ENCODE data around the gene FBXL5.

Gene FBXL5, protein sequence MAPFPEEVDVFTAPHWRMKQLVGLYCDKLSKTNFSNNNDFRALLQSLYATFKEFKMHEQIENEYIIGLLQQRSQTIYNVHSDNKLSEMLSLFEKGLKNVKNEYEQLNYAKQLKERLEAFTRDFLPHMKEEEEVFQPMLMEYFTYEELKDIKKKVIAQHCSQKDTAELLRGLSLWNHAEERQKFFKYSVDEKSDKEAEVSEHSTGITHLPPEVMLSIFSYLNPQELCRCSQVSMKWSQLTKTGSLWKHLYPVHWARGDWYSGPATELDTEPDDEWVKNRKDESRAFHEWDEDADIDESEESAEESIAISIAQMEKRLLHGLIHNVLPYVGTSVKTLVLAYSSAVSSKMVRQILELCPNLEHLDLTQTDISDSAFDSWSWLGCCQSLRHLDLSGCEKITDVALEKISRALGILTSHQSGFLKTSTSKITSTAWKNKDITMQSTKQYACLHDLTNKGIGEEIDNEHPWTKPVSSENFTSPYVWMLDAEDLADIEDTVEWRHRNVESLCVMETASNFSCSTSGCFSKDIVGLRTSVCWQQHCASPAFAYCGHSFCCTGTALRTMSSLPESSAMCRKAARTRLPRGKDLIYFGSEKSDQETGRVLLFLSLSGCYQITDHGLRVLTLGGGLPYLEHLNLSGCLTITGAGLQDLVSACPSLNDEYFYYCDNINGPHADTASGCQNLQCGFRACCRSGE

DNA sequence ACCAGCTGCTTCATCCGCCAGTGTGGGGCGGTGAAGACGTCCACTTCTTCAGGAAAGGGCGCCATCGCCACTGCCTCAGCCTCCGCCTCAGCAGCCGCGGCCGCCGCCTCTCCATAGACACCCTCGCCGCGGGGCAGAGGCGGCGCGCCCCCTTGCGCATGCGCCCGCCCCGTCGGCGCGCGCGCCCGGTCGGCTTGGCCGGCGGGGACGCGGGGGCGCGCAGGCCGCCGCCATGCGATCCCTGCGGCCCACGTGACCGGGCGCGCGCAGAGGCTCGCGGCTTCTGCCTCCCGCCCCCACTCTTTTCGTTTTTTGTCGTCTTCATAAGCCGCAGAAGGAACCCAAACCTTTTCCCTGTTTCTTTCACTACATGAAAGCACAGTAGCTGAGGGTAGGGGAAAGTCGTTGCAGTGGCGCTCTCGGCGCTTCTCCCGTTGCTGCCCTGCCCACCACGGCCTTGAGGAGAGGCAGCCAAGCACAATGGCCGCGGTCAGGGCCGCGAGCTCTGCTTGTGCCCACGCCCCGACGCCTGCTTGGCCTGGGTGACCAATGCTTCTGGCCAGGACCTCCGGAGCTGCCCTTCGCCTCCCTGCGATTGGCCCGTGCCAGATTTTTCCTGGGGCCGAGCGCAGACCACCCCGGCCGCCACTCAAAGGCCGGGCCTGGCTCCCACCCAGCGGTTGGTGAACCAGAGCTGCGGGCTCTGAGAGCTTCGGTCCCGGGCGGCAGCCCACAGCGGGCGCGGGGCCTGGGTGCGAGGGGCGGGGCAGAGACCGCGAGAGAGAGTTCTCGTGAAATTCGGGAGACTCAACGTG is at the start of gene FBXL5:
Gene FBXL5, minus strand, starts transcription at position 135 of the 815 bp plus-strand sequence. Its CDS starts 70 bp downstream, at position 65.
- H3K9ac ChIP-seq (ENCODE audit: low read length): peak within 1 kb of the TSS; percentile 97
- H3K36me3 ChIP-seq (ENCODE audit: insufficient read depth, low read length): no peaks in the 10 kb centered on the region
- no peaks in the 10 kb centered on the region; the same call in 1 of the 2 replicates for H3F3A ChIP-seq (ENCODE audit: insufficient read depth, low read length)
- H3K9me3 ChIP-seq (ENCODE audit: low read length): no peaks in the 10 kb centered on the region
- peak within 1 kb of the TSS; percentile 83 for H3K27ac ChIP-seq (ENCODE audit: low read depth, low read length, poor library complexity, severe bottlenecking)
- H3K79me2 ChIP-seq (ENCODE audit: insufficient read depth, low read length): peaks cover 36% of the 10 kb centered on the region
- peaks cover 47% of the 10 kb centered on the region for H3K4me1 ChIP-seq (ENCODE audit: insufficient read depth, low read length, severe bottlenecking)
- no peaks in the 10 kb centered on the region for H3K9me2 ChIP-seq (ENCODE audit: low read depth, low read length)
- H4K20me1 ChIP-seq (ENCODE audit: insufficient read depth, low read length): no peaks in the 10 kb centered on the region
- TF ChIP-seq, protein P1, sequence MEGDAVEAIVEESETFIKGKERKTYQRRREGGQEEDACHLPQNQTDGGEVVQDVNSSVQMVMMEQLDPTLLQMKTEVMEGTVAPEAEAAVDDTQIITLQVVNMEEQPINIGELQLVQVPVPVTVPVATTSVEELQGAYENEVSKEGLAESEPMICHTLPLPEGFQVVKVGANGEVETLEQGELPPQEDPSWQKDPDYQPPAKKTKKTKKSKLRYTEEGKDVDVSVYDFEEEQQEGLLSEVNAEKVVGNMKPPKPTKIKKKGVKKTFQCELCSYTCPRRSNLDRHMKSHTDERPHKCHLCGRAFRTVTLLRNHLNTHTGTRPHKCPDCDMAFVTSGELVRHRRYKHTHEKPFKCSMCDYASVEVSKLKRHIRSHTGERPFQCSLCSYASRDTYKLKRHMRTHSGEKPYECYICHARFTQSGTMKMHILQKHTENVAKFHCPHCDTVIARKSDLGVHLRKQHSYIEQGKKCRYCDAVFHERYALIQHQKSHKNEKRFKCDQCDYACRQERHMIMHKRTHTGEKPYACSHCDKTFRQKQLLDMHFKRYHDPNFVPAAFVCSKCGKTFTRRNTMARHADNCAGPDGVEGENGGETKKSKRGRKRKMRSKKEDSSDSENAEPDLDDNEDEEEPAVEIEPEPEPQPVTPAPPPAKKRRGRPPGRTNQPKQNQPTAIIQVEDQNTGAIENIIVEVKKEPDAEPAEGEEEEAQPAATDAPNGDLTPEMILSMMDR (IDR thresholded peaks at IDR 0.05; ENCODE audit: low read length): no peak
- no peak for TF ChIP-seq EZH2 (IDR thresholded peaks at IDR 0.05; ENCODE audit: borderline replicate concordance, low read length)
- peak within 1 kb of the TSS; percentile 79 for H3K4me3 ChIP-seq (ENCODE audit: low read depth, low read length, poor library complexity, severe bottlenecking)
- H2AFZ ChIP-seq (ENCODE audit: low read length): no peak within 1 kb of the TSS
- H3K27me3 ChIP-seq (ENCODE audit: insufficient read depth, low read length): no peaks in the 10 kb centered on the region
- H3K4me2 ChIP-seq (ENCODE audit: low read length): peak within 1 kb of the TSS; percentile 97

DNA sequence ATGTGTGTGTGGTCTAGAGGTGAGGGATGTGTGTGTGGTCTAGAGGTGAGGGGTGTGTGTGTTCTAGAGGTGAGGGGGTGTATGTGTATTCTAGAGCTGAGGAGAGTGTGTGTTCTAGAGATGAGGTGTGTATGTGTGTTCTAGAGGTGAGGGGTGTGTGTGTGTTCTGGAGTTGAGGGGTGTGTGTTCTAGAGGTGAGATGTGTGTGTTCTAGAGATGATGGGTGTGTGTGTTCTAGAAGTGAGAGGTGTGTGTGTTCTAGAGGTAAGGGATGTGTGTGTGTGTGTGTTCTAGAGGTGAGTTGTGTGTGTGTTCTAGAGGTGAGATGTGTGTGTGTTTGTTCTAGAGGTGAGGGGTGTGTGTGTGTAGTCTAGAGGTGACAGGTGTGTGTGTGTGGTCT is 49.0 kb upstream of the FBXL5 start:
- Histone ChIP-seq H4K20me1 (ENCODE audit: insufficient read depth, low read length) (no peaks in the 10 kb centered on the region), H3K4me2 (ENCODE audit: low read length) (no peak overlapping the region)
- no peak for TF ChIP-seq EZH2 (IDR thresholded peaks at IDR 0.05; ENCODE audit: borderline replicate concordance, low read length)
- TF ChIP-seq, protein P1 (IDR thresholded peaks at IDR 0.05; ENCODE audit: low read length): no peak

DNA sequence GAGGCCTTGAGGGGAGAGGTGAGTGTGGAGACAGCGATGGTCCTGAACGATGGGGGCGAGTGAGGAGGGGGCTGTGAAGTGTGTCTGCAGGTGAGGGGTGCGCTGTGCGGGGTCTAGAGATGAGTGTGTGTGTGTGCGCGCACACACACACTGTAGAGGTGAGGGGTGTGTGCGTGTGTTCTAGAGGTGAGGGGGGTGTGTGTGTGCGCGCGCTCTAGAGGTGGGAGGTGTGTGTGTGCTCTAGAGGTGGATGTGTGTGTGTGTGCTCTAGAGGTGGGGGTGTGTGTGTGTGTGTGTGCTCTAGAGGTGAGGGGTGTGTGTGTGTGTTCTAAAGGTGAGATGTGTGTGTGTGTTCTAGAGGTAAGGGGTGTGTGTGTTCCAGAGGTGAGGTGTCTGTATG is 48.3 kb upstream of the FBXL5 start:
- Histone ChIP-seq H4K20me1 (ENCODE audit: insufficient read depth, low read length) (no peaks in the 10 kb centered on the region), H3K27ac (ENCODE audit: low read depth, low read length, poor library complexity, severe bottlenecking) (no peak overlapping the region), H3F3A (ENCODE audit: insufficient read depth, low read length) (no peaks in the 10 kb centered on the region), H3K9me2 (ENCODE audit: low read depth, low read length) (no peaks in the 10 kb centered on the region), H3K9me3 (ENCODE audit: low read length) (no peaks in the 10 kb centered on the region), H3K79me2 (ENCODE audit: insufficient read depth, low read length) (no peaks in the 10 kb centered on the region), H3K4me3 (ENCODE audit: low read depth, low read length, poor library complexity, severe bottlenecking) (peak overlapping the region; percentile 58), H3K4me2 (ENCODE audit: low read length) (peak overlapping the region; percentile 76), H2AFZ (ENCODE audit: low read length) (no peak overlapping the region), H3K36me3 (ENCODE audit: insufficient read depth, low read length) (no peaks in the 10 kb centered on the region), H3K27me3 (ENCODE audit: insufficient read depth, low read length) (no peaks in the 10 kb centered on the region), H3K9ac (ENCODE audit: low read length) (no peak overlapping the region), H3K4me1 (ENCODE audit: insufficient read depth, low read length, severe bottlenecking) (peaks cover 4% of the 10 kb centered on the region)
- TF ChIP-seq, protein P1 (IDR thresholded peaks at IDR 0.05; ENCODE audit: low read length): no peak
- no peak for TF ChIP-seq EZH2 (IDR thresholded peaks at IDR 0.05; ENCODE audit: borderline replicate concordance, low read length)

More for the DNA sequence above, 49.0 kb upstream of the FBXL5 start:
- Histone ChIP-seq H3K36me3 (ENCODE audit: insufficient read depth, low read length) (no peaks in the 10 kb centered on the region), H3K9me2 (ENCODE audit: low read depth, low read length) (no peaks in the 10 kb centered on the region), H3K27me3 (ENCODE audit: insufficient read depth, low read length) (no peaks in the 10 kb centered on the region), H2AFZ (ENCODE audit: low read length) (no peak overlapping the region), H3K79me2 (ENCODE audit: insufficient read depth, low read length) (no peaks in the 10 kb centered on the region), H3K9ac (ENCODE audit: low read length) (no peak overlapping the region), H3K4me1 (ENCODE audit: insufficient read depth, low read length, severe bottlenecking) (peaks cover 4% of the 10 kb centered on the region), H3F3A (ENCODE audit: insufficient read depth, low read length) (no peaks in the 10 kb centered on the region), H3K4me3 (ENCODE audit: low read depth, low read length, poor library complexity, severe bottlenecking) (no peak overlapping the region), H3K27ac (ENCODE audit: low read depth, low read length, poor library complexity, severe bottlenecking) (no peak overlapping the region), H3K9me3 (ENCODE audit: low read length) (no peaks in the 10 kb centered on the region)

Data from OCI-LY1 (cell line).